GM12801 (cell line): ENCODE results near the gene GRIN2C.

Experiments
- CTCF ChIP-seq: IDR thresholded peaks from one replicate; pipeline ENCODE4 v1.5.1; 2011; ENCODE audit warnings: control low read depth; ENCODE audit not compliant: insufficient read length; ENCODE audit errors: extremely low read depth

Gene GRIN2C

GRCh38 chr17:74792586-74793105 lies 67.0 kb downstream of the GRIN2C start:
- no peak for TF ChIP-seq CTCF
